Activated CD4-positive, alpha-beta T cell treated with anti-CD3 and anti-CD28 coated beads for 48 hours (primary cell): Measurements from ENCODE around the gene PPP2R2C.

Experiments used
- DNase-seq: peaks from one replicate; pipeline ENCODE4 v3.0.0-alpha.2; 2020

Gene PPP2R2C

DNA sequence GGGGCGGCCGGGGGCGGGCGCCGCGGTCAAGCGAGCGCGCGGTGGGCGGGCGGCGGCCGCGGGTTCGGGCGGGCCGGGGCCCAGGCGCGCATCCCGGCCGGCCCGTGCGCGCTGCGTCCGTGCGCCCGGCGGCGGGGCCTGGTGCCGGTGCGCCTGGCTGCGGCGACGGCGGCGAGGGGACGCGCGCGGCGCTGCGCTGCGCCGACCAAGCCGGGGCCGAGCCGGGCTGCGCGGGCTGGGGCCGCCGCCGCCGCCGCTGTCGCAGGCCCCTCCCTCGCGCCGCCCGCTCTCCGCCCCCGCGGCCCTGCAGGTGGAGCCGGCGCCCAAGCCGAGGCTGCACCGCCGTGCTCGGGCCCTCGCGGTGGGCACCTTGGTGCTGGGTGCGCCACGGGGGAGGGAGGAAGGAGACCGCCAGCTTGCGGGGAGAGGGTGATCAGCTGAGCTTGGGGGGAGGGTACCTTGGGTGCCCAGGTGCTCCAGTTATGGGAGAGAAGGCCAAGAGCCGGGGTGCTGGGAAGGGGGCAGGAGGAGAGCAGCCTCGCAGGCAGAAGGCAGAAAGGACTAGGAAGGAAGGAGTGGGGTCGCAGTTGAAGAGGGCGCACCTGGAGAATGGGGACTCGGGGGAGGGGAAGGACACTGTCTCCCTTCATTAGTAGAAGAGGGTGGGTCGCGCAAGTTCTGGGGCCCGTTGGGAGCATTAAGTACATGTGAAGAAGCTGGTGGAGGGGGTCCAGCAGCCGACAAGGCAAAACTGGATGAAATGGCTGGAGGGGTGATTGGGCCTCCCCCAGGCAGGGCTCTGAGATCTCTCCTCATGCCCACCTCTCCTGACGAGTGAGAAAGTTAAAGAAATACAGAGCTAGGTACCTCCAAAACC is at the start of gene PPP2R2C:
TSS of gene PPP2R2C (minus strand) at position 228 of the 877 bp plus-strand sequence. CDS start 385 bp downstream, outside the sequence.
- DNase-seq, result no peak

DNA sequence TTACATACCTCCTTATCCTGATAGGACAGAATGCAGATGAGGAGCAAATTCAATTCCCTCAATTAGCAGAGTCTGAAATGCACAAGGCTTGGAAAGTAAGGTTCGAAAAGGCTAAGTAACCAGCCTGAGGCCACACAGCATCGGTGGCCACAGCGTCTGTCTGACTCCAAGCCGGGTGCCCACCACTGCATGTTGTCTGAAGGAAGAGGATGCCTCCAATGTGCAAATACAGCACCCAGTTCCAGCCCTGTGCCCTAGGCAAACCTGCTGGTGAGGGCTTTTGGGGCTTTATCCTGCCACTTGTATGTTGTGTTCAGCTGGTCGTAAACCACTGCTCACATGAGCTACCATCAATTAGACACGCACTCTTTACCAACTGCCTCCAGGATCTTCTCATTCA is 48.6 kb upstream of the PPP2R2C start:
- no peak for DNase-seq

DNA sequence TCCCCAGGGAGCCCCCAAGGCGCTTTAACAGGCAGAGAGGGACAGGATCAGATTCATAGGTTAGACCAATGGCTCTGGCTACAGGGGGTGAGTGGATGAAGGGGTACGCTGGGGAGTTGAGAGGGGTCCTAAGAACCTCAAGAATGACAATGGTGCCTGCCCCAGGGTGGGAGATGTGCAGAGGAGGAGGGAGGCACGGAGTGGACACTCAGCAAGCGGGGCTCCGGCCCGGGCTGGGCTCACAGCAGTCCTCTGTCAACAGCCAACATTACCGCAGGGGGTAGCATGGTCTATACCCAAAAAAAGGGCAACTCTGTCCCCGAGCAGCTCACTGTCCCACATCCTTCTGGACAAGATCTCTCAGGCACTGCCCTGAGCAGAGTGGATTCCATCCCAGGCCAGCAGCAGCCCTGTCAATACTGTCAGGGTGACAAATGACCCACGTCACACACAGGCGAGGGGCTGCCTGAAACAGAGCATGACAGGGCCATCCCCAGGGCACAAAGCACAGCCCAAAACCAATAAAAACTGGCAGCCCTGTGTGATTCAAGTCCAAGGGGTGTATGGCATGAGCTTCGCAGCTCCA is 47.7 kb upstream of the PPP2R2C start:
- DNase-seq, result no peak

DNA sequence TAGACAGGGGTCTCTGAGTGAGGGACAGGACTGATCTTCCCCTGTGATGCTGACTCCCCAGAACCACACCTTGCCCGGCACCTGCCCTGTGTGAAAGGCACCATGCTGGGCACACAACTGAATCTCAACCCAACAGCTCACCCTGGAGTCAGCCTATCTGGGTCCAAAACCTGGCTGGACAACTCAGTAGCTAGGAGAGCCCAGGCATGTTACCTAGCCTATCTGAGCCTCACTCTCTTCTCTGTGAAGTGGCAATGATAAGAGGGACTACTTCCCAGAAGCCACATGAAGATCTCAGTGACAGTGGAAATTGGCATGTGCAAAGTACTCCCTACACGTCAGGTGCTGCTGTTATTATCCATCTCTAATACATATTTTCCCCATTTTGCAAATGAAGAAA is 44.8 kb upstream of the PPP2R2C start:
- no peak for DNase-seq

DNA sequence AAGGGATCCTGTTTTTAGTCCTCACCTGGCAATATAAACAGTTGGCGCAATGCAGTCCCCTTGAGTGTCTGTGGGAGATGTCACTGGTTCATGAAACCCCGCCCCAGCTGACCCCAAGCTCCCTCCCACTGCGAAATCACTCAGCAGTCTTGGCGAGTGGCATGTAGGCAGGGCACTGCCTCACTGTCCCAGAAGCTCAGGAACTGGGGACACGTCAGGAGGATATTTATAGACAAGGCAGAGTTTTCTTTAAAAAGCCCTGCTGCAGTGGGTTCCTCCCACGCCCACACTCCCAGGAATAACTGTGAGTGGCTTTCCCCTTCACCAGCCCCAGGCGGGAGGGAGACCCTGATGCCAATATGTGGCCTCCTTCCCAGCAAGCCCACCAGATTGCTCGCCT is 44.3 kb upstream of the PPP2R2C start:
- no peak for DNase-seq

DNA sequence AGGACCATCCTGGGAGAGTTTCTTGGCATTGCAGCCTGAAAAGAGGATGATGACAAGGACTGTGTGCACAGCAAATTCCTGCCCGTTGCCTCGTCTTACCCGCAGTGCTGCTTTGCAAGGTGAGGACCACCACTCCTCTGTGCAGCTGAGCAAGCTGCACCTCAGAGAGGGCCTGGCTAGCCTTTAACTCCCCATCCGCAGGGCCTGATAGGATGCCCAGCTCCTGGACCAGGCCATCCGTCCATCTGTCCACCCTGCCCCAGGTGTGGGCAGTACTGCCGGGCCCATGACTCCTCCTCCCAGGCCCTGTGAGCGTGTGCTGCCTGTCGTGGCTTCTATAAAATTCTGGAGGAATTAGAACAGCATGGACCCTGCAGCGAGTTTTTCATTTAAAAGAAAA is 43.9 kb upstream of the PPP2R2C start:
- DNase-seq, result no peak

DNA sequence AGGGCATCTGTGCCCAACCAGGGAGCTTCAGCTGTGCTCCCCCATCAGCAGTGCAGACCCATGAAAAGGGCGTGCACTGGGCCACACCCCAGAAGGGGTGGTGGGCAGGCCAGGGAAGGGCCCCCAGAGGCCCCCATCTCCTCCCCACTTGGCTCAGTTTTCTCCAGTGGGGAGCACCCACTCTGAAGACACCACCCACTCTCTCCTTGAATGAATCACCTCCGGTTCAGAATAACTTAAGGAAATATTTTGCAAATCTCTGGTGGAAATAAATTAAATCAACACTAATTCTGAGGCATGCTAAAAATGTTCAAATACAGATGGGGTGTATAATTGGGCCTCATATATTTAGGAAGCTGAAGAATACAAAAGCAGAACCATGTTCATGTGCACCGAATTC is 41.3 kb upstream of the PPP2R2C start:
- DNase-seq, result no peak

DNA sequence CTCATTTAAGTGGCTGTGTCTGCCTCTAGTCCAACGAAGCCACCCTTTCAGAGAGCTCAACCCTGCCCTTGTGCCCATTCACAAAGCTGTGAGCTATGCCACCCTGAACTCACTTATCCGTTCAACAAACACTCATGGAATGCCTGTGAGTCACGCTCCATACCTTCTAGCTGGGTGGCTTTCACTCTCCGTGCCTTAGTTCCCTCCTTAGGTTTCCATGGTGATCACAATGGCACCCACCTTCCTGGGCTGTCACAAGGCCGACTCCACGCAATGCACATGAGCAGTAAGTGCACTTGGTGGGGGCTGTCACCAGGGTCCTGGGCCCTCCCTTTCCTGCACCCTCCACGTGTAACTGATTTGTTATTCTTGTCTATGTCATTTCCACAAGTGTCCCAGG is 37.2 kb upstream of the PPP2R2C start:
- DNase-seq, result no peak

DNA sequence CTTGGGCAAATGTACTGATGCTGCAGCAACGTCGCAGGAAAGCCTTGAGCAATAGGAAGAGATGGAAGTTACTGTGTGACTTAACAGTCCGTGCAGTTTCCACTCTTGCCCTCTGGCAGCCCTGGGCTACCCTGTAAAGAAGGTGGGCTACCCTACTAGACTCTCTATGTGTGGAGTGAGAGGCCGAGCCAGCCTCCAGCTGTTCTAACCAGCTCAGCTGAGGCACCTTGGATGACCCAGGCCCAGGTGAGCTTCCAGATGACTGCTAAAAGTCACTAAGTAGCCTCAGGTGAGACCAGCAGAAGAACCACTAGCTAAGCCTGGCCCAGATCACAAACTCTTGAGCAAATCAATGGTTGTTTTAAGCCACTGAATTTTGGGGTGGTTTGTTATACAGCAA is 34.9 kb upstream of the PPP2R2C start:
- DNase-seq, result no peak

DNA sequence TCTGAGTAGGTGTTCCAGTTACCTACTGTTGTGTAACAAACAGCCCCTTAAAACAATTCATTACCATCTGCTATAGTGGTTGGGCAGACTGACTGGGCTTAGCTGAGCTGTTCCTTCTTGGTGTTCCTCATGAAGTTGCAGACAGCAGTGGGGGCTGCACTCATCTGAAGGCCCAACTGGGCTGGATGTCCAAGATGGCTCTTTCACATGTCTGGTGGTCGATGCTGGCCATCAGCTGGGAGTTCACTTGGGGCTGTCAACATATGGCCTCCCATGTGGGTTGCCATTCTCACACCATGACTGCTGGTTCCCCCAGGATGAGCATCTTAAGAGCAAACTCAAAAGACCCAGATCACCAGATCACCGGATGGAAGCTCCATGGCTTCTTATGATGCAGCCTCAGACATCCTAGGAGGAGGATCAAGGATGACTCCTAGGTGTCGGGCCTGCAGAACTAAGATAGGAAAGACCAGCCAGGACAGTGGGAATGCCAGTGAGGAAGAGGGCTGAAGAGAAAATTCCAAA is 34.3 kb upstream of the PPP2R2C start:
- DNase-seq, result no peak

DNA sequence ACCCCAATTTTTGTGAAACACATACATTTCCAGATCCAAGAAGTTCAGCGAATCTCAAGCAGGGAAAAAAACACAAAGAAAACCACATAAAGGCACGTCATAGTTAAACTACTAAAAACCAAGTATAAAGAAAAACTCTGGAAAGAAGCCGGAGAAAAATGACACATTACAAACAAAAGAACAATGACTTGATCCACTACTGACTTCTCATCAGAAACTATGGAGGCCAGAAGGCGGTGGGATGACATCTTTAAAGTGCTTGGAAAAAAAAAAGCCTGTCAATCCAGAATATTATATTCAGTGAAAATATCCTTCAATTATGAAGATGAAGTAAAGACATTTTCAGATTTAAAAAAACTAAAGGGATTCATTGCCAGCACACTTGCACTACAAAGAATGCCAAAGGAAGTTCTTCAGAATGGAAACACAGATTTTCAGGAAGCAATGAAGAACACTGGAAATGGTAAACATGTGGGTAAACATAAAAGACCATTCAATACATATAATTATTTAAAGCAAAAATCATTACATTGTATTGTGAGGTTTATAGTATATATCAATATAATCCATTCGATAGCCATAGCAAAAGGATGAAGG is 32.6 kb upstream of the PPP2R2C start:
- DNase-seq, result no peak

DNA sequence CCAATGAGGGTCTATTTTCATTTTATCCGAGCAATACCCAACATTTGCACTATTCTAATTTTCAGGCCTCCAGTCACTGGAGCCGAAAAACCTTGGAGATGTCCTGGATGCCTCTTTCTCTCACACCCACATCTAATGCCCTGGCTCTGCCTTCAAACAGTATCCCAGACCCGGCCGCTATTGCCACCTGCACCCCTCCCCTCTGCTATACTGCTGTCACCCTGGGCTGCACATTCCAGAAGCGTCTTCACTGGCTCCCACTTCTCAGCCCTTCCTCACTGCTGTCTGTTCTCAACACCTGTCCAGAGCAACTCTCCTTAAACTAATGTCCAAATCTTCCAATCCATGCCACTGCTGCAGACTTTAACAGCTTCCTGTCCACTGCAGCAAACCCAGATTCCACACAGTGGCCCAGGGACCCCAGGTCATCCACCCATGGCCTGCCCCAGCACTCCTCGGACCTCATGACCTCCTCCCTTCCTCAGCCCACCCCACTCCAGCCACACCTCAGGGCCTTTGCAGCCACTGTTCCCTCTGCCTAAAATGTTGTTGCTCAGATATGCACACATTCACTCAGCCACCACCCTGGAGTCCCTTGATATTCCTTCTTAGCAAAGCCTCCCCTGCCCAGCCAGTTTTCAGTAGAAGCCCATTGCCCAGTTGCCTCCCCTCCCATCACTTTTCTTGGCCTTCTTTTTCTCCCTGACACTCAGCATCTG is 30.5 kb upstream of the PPP2R2C start:
- no peak for DNase-seq

DNA sequence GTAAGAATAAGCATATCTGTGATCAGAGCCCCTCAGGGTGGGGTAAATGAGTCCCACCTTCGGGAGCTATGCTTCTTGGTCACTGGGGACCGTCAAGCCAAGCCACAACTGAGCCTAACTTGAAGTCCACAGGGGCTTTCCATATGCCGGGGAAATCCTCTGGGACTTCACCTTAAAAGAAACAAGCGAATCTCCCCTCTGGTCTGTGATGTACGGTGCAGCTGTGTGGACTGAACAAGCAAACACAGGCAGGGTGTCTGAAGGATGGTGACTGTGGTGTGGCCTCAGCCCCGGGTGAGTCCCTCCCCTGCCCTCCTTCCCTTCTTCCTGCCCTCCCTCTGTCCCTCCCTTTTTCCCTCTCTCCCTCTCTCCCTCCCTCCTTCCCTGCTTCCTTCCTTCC is 29.7 kb upstream of the PPP2R2C start:
- no peak for DNase-seq

DNA sequence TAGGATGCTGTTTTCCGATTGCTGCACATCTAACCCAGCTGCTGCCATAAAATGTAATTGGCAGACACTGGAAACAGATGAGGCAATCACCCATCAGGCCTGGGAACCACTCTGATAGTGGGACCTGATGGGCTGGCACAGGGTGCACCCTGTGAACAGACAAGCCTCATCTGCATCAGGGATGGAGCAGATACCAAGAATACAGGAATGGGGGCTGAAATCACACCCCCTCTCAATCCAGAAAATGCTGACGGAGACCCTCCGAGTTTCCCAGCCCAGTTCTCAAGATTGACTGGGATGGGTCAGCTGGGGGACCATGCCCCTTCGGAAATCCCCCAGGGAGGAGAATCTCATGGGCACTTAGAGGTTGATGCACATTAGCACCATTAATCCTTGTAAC is 28.8 kb upstream of the PPP2R2C start:
- DNase-seq, result no peak

DNA sequence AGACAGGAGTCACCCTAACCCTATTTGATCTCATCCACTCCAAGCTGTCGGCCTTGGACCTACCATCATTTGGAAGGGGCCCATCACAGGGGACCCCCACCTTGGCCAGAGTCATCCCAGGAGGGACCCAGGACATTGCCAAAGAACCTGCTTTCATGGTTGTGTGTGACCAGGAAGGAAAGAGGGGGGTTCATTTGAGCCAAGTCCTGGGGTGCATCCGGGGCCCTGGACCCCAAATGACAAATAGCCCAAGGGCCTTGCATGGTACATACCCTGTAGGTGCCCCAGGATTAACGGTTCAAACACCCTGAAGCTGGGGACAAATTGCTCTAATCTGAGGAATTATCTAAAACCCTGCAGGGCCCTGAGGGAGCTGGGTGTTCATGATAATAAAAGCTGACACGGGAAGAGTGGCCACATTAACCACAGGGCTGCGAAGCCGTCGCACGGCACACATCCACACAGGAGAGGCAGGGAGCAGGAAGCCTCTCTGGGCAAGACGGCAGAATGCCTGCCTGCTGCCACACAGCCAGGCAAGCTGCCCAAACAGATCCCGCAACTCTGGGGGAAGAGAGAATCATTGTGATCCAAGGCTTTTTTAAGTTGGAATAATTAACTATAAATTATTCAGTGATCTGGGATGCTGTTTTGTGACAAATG is 28.2 kb upstream of the PPP2R2C start:
- DNase-seq, result no peak

DNA sequence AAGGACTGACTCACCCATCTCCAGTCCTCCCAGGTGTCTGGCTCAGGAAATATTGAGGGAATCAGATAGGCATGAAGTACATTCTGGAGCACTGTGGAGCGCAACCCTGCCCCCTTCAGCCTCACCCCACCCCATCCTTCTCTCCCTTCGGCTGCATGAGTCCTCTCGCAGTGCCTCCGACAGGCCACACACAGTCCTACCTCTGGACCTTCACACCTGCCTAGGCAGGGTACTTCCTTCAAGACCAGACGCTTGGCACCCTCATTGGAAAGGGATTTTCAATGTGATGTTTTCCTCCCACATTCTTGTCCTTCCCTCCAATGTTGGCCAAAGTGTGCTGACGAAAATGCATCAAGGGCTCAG is 26.8 kb upstream of the PPP2R2C start:
- no peak for DNase-seq

DNA sequence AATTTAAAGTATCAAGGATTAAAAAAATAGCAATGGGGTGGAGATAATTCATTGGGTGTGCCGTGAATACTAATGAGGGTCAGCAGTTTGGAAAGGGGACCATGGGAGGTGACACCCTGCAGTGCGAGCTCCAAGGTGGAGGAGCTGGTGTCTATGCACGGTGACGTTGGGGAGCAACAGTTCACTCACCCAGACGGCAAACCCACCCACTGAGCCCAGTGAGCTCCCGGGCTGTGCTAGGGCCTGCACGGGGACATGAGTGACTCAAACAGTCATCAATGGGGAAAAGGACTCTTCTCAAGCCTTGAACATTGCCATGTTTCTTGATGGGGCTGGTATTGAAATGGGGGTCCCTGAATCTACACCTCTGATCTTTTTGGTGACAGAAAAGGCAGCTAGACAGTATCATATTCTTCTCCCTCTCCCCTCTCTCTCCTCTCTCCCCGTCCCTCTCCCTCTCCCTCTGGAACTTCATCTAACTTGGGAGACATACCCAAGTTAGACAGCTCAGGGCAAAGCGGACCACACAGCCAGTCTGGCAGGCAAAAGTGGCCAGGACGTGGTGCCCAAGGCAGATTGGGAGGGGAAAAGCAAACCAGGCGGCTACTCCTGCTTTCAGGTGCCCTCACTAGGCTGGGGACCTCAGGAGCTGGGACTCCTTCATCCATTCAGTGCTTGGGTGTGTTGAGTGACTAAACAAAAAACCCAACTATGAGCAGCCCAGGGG is 26.3 kb upstream of the PPP2R2C start:
- DNase-seq, result no peak

DNA sequence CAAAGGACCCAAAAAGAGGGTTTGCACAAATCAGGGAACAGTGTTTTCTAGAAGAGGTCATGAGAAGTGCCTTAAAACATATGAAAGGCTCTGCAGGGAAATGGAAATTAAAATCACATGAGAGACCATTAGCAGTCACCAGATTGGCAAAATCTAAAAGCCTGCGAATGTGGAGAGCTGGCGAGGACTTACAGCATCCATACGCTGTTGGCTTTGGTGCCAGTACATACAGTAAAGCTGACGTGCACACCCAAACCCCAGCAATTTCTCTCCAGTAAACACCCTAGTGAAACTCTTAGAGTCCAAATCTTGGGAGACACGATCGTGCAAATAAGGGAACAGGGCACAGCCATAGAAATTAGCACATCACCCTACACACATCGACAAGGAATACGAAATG is 25.4 kb upstream of the PPP2R2C start:
- no peak for DNase-seq

DNA sequence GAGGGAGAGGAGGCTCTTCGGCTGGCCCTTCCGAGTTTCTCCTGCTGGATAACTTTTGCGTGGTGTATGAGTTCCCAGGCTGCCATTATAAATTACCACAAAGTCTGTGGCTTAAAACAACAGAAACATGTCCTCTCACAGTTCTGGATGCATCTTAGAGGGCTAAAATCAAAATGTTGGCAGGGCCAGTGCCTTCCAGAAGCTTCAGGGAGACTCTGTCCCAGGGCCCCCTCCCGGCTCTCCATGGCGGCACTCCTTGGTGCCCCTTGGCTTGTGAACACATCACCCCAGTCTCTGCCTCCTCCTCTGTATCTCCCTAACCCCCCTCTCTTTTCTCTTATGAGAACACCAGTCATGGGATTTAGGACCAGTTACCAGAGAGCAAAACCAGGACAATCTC is 23.3 kb upstream of the PPP2R2C start:
- DNase-seq, result no peak

DNA sequence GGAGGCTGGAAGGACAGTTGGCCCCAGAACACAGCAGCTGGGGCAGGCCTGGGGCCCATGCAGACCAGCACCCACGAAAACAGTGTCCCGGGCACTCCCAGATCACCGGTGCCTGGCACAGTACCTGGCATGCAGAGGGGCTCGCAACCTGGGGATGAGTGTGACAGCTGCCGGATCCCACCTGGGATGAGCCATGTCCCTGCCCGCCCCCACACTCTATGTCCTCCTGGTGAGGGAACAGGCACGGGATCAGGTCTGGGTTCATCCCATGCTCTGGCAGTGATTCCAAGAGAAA is 22.8 kb upstream of the PPP2R2C start:
- no peak for DNase-seq

DNA sequence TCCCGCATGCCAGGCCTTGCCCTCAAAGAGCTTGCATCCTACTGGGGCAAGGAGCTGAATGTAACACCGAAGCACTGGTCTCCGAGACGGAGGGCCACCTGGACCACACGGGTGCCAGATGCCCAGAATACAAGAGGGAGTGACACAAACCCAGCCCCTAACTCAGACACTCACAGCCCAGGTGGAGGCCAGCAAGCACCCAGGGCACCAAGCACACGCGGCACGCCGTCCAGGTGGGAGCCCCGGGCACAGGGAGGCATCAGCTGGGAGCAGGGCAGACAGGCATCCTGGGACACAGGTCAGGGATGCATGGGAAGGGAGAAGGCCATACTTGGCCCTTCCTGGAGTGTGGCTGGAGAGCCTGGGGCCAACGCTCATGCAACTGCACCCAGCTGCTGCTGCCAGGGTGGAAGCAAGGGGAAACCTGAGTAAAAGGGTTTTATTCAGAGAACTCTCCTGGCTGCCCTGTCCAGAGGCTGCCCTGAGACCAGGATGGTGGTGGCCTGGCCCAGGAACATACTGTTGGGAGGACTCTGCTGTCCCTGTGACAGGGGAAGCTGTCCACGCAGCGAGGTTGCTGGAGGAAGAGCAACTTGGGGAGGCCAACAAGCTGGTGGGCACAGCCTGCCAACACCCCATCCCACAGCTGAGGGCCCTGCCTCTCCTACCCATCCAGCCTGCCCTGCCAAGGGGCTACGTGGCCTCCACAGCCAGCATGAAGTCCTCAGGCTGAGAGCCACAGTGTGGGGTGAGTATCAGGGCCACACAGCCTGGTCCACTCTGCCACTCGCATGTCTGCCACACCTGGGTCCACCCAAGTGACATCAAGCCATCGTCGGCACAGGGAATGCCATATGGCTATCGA is 22.2 kb upstream of the PPP2R2C start:
- DNase-seq, result no peak
